NCI-H526 (cell line): Measurements from ENCODE around the gene BAZ2A.
"Not testable (repeated sequence)": the region's sequence is repeated elsewhere in the genome, so short reads cannot be mapped to it uniquely, and the experiment has no call there.

ENCODE experiments used
- DNase-seq, 2 experiments: peaks; one replicate each; lab custom pipeline; 2025; lab: John Stamatoyannopoulos, UW

BAZ2A gene

GRCh38 chr12:56599041-56599440 is 31.1 kb downstream of the BAZ2A start:
- DNase-seq: no peak

DNA sequence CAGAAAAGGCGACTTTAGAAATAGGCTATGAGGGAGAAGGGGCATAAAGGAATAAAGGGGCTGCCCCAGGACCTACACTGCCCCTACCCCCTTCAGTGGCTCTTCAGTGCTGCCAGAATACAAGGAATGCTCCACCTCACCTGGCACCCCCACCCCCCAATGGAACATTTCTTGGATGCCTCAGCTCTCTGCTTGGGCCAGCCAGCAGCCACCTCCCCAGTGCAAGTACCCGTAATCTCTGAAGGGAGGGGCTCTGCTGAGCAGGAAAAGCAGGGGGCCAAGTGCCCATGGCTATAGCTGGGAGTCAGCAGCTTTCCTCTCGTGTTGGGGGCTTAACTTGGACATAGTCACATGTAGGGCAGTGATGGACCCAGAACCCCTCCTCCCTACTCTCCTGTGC is 33.3 kb downstream of the BAZ2A start:
- no peak for DNase-seq

DNA sequence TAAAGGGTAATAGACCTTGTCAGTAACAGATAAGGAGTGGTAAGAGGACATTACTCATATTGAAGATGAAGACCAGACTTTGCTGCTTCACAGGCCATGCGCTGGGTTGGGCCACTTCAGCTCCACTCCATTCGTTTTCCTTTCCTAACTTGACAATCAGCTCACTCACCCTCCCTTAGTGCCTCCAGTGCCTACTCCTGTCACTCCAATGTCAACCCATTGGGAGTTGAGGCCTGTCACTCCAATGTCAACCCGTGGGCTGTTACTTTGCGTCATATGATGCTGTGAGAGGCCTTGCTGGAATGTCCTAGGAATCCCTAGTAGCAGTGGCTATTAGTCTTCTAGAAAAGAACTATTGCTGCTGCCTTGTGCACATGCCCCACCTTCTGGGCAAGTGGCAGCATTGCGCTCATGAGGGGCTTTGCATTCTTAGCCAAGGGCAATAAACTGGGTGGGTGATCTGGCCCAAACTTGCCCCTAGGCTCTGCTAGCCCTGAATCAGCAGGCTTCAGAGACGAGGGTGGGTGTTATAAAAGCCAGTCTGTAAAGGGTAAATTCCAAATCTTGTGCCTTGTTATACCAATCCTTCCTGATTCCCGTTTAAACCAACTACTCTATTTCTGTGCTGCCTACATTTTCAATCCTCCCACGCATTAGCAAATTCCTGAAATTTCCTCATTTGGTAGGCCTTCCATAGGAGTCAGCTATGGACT is 36.1 kb downstream of the BAZ2A start:
- DNase-seq: peak; percentile 13 to 78

DNA sequence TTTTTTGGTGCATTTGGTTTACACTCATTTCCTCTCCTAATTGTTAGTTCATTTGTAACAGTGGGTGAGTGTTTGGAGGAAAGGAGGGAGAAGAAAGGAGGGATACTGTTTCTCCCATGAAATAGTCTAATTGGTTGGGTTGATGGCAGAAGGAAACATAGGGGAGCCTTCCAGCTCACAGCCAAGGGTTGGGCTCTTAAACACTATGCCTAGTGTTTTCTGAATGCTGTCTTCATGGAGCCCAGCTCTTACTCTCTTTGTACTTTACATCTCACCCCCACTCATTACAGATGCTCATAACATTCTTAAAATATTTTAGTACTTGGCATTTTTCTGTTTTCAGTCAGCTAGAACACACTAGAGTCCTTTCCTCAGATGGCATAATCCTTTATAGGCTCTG is 38.2 kb downstream of the BAZ2A start:
- no peak for DNase-seq

DNA sequence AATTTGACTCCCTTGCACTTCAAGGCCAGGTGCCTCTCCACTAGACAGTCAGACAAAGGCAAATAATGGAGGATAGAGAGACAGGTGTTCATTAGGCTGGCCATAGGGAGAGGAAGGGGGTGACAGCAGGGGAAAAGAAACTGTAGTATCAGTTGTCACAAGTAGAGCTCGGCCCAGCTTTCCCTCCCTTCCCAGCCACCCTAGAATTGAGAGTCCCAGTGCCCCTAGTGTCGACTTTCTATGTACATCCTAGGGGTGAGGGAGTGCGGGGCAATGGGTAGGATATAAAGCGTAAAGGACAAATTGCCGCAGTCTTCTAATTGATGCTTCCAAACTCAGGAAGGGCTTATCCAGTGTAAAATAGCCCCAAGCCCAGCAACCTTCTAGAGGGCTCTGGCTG is 39.0 kb downstream of the BAZ2A start:
- peak; percentile 66 to 75 for DNase-seq

- peak in 1 of 2 experiments; percentile 24 for DNase-seq
These were observed 39.8 kb downstream of the BAZ2A start for GRCh38 chr12:56590237-56590830.

DNA sequence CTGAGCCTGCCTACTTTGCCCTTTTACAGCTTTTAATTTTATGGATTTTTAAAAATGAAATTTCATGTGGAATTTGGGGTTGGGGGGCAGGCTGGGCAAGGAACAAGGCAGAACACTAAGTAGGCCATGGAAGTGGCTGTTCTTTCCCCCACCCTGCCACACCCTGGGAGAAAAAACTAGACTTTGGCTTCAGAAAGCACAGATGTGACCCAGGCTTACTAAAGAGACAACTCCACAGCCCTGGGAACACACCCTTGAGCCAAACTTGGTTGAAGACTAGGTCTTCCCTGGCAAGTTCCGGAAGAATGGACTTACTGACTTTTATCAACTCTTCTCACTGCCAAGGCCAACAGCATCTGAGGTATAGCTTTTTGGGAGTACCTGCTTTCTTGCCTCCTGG is 40.3 kb downstream of the BAZ2A start:
- DNase-seq: no peak

GRCh38 chr12:56585098-56585497 is 45.0 kb downstream of the BAZ2A start:
- no peak for DNase-seq

GRCh38 chr12:56581418-56582145 is 48.5 kb downstream of the BAZ2A start:
- DNase-seq: no peak

- no peak for DNase-seq
These were observed 51.1 kb downstream of the BAZ2A start for GRCh38 chr12:56578983-56579546.

DNA sequence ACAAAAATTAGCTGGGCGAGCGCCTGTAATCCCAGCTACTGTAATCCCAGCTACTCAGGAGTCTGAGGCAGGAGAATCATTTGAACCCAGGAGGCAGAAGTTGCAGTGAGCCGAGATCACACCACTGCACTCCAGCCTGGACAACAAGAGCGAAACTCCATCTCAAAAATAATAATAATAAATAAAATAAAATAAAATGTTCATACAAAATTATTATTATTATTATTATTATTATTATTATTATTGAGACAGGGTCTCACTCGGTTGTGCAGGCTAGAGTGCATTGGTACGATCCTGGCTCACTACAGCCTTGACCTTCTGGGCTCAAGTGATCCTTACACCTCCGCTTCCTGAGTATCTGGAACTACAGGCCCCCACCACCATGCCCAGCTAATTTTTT is 52.9 kb downstream of the BAZ2A start:
- not testable (repeated sequence) for DNase-seq

- DNase-seq: no peak
These were observed 55.9 kb downstream of the BAZ2A start for GRCh38 chr12:56574210-56574609.

DNA sequence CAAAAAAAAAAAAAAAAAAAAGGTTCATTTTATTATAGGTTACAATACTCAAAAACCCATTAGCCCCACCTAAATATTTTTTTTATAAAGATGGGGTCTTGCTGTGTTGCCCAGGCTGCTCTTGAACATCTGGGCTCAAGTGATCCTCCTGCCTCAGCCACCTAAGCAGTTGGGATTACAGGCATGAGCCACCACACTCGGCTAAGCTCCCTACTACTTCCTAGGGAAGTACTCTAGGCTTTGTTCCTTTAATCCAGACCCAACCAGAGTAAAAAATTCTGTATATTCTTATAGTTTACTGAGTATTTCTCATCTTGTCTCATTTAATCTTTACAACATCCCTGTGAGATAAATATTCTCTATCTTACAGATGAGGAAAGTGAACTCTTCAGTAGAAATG is 57.8 kb downstream of the BAZ2A start:
- no peak for DNase-seq

- no peak for DNase-seq
These were observed 59.0 kb downstream of the BAZ2A start for GRCh38 chr12:56571121-56571520.

GRCh38 chr12:56568146-56568545 is 62.0 kb downstream of the BAZ2A start:
- no peak for DNase-seq

- peak in 1 of 2 experiments; percentile 6 for DNase-seq
These were observed 64.5 kb downstream of the BAZ2A start for GRCh38 chr12:56565510-56566101.

- DNase-seq: no peak
These were observed 79.1 kb downstream of the BAZ2A start for GRCh38 chr12:56551070-56551469.

GRCh38 chr12:56546680-56547079 is 83.4 kb downstream of the BAZ2A start:
- no peak for DNase-seq
